ENCODE data around the gene CPSF4L.
"Not testable (repeated sequence)": the region's sequence is repeated elsewhere in the genome, so short reads cannot be mapped to it uniquely, and the experiment has no call there.

The CPSF4L gene

DNA sequence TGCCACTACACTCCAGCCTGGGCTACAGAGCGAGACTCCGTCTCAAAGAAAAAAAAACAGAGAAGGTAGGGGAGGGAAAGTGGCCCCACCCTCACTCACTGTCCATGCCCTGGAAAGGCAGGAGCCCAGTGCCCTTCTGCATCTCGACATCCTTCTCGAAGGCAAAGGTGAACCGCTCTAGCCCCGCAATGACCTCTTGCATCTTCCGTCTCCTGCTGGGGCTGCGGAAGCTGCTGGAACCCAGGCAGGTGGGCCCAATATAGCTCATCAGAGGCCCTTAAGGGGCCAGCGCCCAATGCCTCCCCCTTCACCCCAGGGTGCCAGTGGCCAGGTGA is at the start of gene CPSF4L:
Gene CPSF4L, minus strand, starts transcription at position 264 of the 335 bp plus-strand sequence. Its CDS starts 62 bp downstream, at position 202.
- DNase-seq (ENCODE audit: low spot score) = no peak

GRCh38 chr17:73311428-73311780 is 49.7 kb upstream of the CPSF4L start:
- no peak for DNase-seq (ENCODE audit: low spot score)

- DNase-seq (ENCODE audit: low spot score) = no peak
Measured at GRCh38 chr17:73309727-73310596, 48.3 kb upstream of the CPSF4L start.

DNA sequence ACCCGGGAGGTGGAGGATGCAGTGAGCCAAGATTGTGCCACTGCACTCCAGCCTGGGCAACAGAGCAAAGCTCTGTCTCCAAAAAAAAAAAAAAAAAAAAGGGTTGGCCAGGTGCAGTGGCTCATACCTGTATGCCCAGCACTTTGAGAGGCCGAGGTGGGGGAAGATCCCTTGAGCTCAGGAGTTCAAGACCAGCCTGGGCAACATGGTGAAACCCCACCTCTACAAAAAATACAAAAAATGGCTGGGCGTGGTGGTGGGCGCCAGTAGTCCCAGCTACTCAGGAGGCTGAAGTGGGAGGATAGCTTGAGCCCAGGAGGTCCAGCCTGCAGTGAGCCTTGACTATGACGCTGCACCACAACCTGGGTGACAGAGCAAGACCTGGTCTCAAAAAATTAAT is 47.3 kb upstream of the CPSF4L start:
- not testable (repeated sequence) for DNase-seq (ENCODE audit: low spot score)

- no peak for DNase-seq (ENCODE audit: low spot score)
Measured at GRCh38 chr17:73308017-73308823, 46.5 kb upstream of the CPSF4L start.

DNA sequence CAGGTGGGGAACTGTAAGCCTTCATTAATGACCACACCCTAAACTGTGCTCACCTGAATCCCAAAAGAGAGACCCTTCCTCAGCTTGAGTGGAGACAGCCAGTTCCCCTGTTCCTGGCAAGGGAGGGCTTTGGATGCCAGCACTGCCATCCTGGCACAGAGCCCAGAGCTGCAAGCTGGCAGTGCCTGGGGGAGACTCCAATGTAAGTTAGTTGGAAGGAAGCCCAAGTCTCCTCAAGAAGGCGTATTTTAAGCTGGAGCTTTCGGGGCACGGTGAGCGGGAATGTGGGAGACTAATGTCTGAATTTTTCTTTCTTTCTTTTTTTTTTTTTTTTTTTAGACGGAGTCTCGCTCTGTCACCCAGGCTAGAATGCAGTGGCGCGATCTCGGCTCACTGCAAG is 45.5 kb upstream of the CPSF4L start:
- DNase-seq (ENCODE audit: low spot score) = peak; percentile 66

GRCh38 chr17:73305845-73306836 is 44.5 kb upstream of the CPSF4L start:
- DNase-seq (ENCODE audit: low spot score) = no peak

DNA sequence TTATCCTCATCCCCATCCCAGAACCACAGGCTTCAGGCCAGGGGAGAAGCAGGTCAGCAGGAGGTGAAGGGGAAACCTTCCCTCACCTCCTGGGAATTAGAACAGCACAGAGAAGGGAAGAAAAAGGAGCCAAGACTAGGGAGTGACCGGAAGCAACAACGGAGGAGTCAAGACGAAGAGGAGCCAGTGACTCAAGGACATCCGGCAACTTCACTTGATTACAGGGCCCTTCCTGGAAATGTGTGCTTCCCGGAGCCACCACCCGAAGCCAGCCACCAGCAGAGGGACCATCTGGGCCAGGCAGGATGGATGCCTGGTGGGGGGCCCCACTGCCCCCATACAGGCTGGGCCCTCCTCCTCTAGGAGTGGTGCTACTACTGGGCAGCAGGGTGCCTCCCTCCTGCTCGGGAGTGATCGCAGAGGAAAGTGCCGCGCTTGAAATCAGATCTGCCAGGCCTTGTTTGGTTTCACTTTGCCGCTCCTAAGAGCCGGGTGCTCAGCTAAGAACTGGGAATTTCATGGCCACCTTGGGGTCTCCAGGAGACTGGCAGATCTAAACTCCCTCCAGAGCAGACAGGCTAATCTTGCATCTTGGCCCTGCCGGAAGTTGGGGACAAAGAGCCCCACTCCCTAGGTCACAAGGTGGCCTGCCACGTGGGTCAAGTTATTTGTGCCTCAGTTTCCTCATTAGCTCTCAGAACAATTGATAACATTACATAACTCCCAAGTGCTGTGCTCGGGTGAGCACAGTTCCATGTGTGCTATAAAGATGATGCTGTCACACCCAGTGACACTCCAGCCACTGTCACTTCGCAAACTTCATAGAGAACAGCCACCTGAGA is 43.5 kb upstream of the CPSF4L start:
- peak; percentile 60 for DNase-seq (ENCODE audit: low spot score)

- DNase-seq (ENCODE audit: low spot score) = no peak
Measured at GRCh38 chr17:73304438-73304837, 42.8 kb upstream of the CPSF4L start.

DNA sequence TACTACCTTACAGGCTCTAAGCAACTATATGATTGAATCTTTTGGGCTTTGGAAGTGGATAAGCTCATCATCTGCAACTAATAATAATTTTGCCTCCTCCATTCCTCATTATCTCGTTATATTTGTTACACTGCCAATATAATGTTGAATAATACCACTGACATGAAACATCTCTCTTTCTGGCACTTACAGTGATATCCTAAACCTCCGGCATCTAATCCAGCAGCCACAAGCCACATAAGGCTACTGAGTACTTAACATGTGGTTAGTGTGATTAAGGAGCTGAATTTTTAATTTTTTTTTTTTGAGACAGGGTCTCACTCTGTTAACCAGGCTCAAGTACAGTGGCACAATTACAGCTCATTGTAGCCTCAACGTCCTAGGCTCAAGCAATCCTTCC is 40.5 kb upstream of the CPSF4L start:
- no peak for DNase-seq (ENCODE audit: low spot score)

DNA sequence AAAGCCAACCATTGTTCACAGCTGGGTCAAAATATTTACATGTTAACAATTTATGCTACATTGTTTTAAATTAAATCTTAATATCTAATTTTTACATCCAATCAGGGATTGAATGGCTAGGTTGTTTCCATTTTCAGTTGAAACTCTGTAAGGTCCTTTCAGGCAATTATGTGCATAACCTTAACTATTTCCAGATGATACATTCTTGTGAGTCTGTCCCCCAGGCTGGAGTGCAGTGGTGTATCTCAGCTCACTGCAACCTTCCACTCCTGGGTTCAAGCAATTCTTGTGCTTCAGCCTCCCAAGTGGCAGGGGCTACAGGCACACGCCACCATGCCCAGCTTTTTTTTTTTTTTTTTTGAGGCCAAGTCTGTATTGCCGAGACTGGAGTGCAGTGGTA is 39.7 kb upstream of the CPSF4L start:
- DNase-seq (ENCODE audit: low spot score) = no peak

GRCh38 chr17:73300392-73300791 is 38.7 kb upstream of the CPSF4L start:
- DNase-seq (ENCODE audit: low spot score) = no peak

- no peak for DNase-seq (ENCODE audit: low spot score)
Measured at GRCh38 chr17:73297934-73298861, 36.5 kb upstream of the CPSF4L start.

GRCh38 chr17:73293480-73293911 is 31.8 kb upstream of the CPSF4L start:
- DNase-seq (ENCODE audit: low spot score) = peak; percentile 63

DNA sequence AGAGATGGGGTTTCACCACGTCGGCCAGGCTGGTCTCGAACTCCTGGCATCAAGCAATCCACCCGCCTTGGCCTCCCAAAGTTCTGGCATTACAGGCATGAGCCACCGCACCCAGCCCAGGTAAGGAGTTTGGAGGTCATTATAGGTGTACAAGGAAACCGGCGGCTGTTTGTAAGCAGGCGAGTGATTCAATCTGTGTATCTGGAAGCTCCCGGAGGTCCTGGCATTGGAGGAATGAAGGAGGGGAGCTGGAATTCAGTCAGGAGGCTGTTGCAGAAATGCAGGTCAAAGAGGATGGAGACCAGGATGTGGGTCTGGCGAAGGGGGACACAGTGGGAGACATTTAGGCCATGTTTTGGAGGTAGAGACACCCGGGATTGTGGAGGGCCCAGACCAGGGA is 31.4 kb upstream of the CPSF4L start:
- DNase-seq (ENCODE audit: low spot score) = peak; percentile 52

GRCh38 chr17:73292031-73292531 is 30.4 kb upstream of the CPSF4L start:
- DNase-seq (ENCODE audit: low spot score) = no peak

DNA sequence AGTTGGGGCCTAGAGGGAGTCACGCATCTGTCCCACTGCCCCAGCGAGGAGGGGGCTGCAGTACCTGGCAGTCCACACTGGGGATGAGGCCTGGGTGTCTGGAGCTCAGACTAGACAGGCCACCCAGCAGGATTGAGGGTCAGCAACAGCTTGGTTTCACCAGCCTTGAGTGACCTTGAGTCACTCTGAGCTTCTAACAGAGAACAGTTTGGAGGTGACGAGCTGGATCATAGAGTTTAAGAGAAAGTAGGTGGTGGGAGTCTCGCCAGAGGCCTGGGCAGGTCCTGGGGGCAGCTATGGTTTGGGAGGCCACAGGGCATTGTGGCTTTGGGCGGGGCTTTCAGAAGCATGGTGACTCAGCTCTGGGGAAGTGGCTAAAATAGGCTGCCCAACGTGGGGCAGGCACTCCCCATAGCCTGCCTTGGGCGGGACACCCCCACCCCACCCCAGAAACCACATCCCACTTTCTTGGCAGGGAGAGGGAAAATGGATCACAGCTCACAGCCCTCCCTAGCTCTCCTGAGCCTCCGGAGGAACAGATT is 29.7 kb upstream of the CPSF4L start:
- DNase-seq (ENCODE audit: low spot score) = no peak

GRCh38 chr17:73290399-73291259 is 28.9 kb upstream of the CPSF4L start:
- DNase-seq (ENCODE audit: low spot score) = no peak
